HG02943 (cell line): ENCODE measurements around the gene SGO2.

Experiments used
- ATAC-seq: cut with Tn5 transposase; IDR thresholded peaks from one replicate; pipeline ENCODE4 v1.9.1; 2021; ENCODE audit warnings: mild to moderate bottlenecking, low read depth, moderate library complexity; ENCODE audit not compliant: unreplicated experiment

The SGO2 gene, protein sequence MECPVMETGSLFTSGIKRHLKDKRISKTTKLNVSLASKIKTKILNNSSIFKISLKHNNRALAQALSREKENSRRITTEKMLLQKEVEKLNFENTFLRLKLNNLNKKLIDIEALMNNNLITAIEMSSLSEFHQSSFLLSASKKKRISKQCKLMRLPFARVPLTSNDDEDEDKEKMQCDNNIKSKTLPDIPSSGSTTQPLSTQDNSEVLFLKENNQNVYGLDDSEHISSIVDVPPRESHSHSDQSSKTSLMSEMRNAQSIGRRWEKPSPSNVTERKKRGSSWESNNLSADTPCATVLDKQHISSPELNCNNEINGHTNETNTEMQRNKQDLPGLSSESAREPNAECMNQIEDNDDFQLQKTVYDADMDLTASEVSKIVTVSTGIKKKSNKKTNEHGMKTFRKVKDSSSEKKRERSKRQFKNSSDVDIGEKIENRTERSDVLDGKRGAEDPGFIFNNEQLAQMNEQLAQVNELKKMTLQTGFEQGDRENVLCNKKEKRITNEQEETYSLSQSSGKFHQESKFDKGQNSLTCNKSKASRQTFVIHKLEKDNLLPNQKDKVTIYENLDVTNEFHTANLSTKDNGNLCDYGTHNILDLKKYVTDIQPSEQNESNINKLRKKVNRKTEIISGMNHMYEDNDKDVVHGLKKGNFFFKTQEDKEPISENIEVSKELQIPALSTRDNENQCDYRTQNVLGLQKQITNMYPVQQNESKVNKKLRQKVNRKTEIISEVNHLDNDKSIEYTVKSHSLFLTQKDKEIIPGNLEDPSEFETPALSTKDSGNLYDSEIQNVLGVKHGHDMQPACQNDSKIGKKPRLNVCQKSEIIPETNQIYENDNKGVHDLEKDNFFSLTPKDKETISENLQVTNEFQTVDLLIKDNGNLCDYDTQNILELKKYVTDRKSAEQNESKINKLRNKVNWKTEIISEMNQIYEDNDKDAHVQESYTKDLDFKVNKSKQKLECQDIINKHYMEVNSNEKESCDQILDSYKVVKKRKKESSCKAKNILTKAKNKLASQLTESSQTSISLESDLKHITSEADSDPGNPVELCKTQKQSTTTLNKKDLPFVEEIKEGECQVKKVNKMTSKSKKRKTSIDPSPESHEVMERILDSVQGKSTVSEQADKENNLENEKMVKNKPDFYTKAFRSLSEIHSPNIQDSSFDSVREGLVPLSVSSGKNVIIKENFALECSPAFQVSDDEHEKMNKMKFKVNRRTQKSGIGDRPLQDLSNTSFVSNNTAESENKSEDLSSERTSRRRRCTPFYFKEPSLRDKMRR

DNA sequence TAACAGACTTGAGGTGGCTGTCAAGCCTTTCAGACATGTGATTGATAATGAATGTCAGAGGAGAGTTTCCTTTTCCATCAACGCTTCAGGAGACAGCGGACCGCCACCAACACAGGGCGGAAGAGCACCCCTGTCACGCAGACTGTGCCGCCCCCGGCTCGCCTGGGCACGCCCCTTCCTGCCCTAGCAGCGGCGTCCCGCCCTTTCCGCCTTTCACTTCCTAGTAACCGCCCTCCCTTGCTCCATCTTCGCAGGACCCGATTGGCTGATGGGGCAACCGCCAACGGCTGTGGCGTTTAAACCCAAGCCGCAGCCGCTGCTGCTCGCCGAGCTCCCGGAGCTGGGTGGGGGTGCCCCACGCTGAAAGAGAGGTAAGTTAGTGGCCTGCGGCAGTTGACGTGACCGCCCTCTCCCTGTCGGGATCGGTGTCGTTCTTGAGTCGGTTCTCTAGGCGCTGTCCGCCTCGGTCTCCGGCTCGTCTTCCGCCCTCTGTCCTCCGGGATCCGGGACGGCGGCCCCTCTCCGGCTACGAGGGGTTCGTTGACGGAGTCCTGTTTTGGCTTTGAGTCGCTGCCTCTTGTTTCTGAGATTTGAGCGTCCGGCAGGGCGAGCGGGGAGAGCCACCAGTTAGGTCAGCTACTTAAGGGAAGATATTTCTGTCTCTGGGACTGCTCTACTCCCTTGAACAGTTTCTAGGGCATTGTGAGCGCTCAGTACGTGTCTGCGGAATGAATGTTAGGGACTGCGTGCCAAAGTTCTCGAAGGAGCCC lies at the start of gene SGO2:
Gene SGO2 (plus strand): TSS at position 326 of the 770 bp plus-strand sequence. CDS start 6,769 bp downstream, outside the sequence.
- ATAC-seq: peak; percentile 100

DNA sequence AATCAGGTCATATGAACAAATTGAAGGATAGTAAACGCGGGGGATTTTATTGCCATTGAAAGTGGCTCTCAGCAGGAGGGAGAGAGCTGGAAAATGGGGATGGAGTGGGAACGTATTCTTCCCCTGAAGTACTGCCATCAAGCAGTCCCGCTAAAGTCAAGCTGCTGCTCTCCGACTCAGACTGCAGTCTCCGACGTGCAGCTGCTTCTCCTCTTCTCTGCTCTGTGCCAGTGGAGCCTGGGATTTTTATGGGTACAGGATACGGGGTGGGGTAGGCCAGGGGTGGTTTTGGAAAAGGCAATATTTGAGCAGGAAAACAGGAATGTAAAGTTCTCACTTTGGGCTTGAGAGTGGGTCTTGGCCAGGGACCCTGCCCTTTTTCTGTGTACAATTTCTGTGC lies 49.2 kb upstream of the SGO2 start:
- ATAC-seq: no peak

DNA sequence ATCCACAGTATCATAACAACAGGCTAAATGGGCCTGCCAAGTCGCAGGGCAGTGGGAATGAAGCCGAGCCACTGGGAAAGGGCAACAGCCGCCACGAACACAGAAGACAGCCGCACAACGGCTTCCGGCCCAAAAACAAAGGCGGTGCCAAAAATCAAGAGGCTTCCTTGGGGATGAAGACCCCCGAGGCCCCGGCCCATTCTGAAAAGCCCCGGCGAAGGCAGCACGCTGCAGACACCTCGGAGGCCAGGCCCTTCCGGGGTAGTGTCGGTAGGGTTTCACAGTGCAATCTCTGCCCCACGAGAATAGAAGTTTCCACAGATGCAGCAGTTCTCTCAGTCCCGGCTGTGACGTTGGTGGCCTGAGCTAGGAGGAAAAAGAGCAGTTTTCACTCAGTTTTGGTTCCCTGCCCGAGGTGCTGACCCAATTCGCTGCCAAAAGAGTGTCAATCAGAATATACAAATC lies 48.3 kb upstream of the SGO2 start:
- ATAC-seq: no peak

DNA sequence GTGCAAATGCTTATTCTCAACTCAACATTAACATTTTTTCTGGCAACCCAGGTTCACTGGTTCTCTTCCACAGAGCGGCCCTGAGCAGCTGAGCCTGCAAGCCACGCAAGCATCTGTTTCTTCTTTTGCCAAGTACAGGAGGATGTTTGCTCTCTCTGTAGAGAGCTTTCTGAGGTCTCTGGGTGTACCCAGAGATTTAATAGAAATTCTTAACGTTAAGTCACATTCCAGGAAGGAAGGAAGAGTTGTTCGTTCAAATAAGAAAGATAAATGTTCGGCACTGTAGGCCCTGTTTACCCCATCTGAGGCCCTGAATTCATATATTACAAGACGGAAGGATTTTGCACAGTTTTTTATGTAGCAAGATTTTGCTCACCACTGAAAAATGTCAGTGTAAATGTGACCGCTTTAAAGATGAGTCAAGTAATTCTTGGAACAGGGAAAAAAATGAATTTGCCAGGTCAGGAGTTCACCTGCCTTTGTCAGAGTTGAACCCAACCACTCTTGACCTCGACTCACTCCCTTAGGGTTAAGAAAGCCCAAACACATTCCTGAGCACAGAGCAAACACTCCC lies 46.2 kb upstream of the SGO2 start:
- ATAC-seq: no peak

DNA sequence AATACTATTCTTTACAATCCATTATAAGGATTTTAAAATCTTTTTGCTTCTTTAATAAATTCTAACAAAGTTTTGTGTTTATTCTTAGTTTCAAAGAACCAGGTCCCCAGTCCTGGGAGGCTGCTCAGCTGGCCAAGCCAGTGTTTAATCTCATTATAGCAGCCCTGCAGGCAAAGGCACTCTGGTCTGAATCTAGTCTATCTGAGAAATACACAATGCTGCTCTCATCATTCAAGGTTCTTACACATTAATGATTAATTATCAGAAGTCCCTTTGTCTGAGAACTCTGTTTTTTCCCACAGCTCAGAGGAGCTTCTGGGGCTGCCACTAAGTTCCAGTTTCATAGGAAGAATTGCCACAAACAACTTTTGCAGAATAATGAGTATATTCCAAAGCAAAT lies 43.8 kb upstream of the SGO2 start:
- peak; percentile 58 for ATAC-seq

DNA sequence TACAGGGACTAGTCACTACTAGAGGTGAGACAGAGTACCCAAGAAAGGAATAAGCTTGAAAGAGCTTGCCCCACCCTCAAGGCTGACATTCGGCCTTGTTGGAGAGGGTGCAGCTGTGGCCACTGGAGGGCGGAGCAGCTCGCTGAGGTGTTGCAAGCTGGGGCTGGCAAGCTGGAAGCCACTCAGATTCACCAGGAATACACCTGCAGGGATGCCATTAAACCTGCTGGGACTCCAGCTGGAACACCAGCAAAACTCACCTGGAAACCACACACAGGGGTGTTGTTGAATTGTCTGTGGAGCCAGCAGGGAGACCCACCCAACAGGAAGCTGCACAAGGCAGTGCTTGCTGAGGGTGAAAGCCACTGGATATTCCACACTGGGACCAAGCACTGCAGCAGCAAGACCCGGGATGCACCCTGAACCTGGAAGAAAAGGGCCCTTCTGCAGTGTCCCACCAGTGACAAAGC lies 42.2 kb upstream of the SGO2 start:
- ATAC-seq: peak; percentile 51

DNA sequence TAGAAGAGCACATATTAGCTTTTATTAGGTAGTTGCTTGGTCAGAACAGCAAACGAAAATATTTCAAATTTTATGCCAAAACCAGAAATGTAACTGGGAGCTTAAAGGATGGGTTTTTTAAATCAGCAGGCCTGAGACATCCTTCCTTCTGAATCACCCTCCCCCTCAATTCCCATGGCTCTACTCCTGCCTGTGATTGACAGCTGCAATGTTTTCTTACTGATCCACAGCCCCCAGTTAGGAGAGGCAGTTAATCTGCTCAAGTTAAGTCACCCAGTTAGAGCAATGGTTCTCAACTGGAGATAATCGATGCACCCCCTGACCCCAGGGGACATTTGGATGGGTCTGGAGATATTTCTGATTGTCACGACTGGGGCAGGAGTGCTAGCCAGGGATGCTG lies 41.1 kb upstream of the SGO2 start:
- no peak for ATAC-seq

DNA sequence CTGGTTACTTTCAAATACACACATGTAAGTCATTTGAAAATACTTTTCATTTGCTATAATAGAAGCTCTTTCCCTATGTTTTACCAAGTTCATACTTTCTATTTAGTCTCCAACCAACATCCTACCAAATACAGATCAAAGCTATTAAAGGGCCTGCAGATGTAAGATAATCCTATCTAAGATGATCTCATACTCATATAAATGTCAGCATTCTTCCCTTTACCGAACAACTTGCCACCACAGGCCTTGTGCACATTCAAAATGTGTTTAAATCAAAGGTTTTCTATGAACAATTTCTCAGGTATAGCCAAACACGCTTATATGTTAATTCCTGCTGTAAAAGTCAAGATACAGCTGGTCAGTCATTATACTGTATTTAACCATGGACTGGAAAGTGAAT lies 39.5 kb upstream of the SGO2 start:
- ATAC-seq: no peak

DNA sequence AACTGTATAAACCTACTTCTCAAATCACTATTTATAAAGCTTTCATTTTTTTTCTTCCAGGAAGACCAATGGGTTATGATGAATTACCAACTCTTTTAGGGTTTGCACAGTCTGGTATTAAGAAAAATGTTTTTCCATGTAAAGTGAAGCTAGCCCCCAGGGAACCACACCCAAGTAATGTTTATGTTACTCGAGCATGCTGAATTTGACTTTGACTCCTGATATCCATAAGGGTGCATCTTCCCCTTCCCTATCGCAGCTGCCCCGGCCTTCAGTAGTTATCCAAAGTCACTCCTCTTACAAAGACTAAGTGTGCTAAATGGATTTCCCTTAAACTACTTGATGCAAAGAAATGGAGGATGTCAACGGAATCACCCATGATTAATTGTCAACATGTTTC lies 37.8 kb upstream of the SGO2 start:
- no peak for ATAC-seq

DNA sequence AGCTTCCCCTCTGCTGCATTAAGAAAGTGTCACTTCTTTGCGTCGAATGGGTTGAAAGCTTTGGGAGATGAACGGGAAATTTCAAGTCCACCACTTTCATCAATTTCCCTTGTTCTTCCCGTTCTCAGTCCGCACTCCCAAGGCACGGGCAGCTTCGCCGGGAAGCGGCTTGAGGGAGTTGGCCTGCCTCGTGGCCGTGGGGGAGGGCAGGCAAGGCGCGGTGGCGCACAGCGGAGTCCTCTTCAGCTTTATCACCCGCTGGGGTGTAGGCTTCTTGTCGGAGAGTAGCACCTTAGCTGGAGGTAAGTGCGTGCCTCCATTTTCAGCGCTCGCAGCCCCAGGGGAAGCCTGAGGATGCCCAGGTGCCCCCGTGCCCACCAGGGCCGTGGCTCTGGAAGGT lies 36.0 kb upstream of the SGO2 start:
- ATAC-seq: no peak

DNA sequence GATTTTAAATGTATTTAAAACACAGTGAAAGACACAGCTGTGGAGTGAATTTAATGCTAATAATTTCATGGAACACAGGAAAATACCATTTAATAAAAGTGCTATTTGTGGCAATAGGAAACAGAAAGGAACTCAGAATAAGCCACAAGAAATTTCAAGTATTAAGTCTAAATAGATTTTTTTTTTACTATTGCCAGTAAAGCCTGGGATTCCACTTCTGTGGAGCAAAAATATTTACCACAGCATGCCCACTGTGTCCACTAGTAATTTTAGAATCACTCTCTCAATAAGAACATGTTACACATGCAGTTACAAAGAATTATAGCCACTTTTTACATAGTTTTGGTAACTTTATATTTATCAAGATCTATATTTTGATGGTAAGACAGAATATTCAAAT lies 33.4 kb upstream of the SGO2 start:
- ATAC-seq: no peak

DNA sequence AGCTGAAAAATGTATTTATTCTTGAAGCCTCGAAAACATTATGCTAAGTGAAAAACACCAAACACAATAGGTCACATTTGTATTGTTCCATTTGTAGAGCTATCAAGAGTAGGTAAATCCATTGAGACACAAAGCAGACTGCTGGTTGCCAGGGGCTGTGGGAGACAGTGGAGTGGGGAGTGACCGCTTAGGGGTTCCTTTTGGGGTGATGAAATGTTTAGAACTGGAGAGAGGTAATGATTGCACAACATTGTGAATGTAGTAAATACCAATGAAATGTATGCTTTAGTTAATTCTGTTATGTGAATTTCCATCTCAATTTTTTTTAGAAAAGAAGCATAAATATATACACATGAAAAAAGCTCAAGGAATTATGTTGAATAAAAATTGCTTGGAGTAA lies 32.0 kb upstream of the SGO2 start:
- no peak for ATAC-seq

DNA sequence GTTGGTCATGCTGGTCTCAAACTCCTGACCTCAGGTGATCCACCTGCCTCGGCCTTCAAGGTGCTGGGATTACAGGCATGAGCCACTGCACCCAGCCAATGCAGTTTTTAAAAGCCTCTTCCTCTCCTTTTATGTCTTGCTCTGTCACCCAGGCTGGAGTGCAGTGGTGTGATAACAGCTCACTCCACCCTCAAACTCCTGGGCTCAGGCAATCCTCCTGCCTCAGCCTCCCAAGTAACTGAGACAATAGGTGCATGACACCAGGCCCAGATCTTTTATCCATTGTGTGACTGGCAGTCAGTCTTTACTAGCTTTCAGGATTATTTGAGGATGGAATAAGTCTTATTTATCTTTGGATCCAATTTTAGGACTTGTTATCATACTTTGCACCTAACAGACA lies 29.3 kb upstream of the SGO2 start:
- no peak for ATAC-seq

DNA sequence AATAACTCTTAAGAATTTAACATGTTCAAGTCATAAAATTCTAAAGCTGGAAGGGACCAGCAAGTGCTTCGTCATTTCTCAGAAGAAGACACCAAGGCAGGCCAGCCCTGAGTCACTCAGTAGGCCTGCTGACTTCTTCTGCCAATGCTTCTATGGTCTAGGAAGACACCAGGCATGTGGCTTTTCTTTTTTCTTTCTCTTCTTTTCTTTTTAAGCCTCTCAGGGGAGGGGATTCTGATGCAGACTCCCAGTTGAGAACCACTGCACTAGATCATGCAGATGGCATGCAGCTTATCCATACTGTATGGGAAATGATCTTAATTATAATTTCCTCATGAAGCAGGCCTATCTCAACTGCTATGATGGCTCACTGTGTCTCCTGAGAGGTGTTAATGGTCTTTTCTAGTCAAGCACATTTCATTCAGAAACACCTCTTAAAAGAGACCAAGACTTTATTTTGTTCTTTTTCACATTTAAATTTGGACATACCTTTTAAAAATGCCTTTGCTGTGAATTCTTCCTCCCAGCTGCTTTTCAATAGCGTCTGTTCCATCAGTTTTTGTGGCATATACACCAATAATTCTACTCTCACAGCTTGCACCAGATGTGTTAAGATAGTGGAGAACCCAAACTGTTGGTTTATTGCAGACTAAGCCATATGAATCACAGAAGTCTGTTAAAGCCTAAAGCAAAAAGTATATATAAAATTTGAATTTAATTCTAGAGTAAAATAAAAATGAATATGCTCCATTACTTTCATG lies 27.4 kb upstream of the SGO2 start:
- no peak for ATAC-seq

DNA sequence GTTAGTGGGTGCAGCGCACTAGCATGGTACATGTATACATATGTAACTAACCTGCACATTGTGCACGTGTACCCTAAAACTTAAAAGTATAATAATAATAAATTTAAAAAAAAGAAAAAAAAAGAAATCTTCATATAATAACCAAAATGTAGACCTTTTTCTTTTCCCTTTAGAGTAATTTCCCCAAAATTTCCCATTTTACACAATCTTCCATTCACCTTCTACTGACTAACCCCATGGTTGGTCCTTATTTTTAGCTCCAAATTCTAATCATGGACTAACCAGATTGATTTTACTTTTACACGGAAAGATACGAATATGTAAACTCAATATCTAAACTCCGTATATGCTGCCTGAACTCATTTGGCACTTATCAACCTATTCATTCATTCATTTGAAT lies 23.8 kb upstream of the SGO2 start:
- ATAC-seq: no peak

DNA sequence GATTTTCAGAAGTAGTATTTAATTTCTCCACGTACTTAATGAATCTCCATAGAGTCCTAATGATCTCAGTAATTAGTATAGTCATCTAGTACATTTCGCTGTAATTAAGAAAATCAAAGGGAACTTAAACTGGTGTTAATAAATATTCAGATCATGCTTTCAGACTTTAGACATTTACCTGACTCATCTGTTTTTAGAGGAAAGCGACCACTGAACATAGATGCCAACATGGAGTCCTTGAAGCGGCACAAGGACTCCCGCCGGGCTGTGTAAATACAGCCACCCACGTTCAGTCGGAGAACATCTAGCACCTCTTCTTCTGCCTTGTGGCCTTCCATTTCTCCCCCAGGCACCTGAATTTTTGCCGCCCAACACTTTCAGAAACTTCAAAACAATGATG lies 19.3 kb upstream of the SGO2 start:
- ATAC-seq: no peak

DNA sequence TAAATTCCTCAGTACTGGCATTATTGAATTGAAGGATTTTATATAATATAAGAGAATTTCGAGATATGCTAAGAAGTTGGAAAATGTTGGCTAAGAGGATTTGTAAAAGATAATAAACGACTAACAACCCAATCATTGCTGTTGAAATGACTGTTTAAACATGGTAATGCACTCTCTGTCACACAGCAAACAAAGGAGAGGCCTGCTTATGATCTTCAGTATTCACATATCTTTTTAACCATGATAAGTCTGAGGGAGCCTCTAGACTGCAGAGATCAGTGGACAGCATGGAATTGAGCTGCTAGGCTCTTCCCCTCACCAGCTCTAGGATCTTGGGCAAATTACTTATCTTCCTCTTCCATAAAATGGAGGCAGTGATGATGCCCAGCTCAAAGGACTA lies 18.8 kb upstream of the SGO2 start:
- ATAC-seq: no peak

DNA sequence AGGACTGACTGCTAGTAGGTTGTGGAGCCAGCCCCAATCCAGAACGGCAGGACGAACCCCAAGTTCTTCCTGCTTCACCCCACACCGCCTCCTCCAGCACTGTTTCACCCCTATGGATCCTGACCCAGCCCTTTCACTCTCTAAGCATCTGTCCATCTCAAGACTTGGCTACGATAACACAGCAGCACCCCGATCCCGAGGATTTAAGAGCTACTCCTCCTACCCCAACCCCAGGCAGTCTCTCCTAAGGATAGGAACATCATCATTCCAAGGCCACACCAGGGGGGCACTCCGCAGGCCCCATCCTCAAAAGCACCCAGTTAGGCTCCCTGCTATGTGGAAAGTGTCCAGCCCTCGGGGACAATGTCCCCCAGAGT lies 16.8 kb upstream of the SGO2 start:
- no peak for ATAC-seq
